ENCODE data around the gene CHRDL2.

The CHRDL2 gene

DNA sequence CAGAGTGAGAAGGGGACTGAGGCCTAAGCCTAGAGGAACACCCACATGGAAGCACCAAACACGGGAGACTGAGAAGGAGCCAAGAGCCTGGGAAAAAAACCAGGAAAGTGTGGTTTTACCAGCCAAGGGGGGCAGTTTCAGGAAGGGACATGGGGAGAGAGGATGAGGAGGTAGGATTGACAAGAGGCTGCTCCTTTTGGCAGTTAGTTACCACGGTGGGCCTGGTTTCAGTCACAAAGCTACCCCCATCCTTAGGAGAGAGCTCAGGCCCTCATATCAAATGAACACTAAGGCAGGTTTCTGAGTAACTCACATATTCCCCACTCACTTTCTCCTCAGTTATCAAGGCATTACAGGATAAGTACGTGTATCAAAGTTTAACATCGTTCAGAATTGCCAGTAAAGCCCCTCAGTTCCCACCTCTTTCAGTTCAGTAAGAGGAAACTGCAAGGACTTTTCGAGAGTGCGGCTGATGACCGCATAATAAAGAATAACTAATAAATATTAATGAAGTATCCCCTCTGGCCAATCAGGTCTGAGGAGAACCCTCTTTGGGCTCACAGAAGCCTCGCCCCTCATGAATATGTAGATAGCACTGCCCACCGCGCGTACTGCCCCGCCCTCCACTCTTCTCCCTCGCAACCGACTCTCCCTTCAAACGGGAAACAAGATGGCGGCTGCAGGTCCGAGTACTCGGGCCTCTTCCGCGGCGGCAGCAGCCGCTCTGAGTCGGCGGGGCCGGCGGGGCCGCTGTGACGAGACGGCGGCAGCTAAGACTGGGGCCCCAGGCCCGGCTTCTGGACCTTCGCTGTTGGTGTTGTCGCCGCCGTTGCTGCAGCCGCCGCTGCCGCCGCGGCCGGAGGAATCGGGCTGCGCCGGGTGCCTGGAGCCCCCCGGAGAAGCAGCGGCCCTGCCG is 17.2 kb upstream of the CHRDL2 start, which contains the start of gene RNF169:
Gene RNF169 (plus strand): TSS at position 639 of the 916 bp plus-strand sequence. CDS start 32 bp downstream, at position 671.
- peak; percentile 80 for DNase-seq (ENCODE audit: low read depth)

DNA sequence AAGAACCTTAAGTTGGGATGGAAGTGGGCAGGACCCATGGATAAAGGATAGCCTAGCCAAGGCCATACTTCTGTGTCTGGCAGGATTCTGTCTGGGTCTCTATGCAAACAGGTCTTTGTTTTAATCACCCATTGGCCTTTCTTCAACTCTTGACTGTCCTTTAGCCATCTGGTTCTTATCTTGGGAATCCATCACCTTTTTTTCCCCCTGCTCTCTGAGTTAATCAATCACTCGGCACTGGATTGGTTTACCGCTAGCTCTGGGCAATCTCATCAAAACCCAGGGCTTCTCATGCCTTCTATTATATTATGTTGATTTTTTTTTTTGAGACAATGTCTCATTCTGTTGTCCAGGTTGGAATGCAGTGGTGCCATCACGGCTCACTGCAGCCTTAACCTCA is 15.6 kb upstream of the CHRDL2 start:
- DNase-seq (ENCODE audit: low read depth) = no peak

DNA sequence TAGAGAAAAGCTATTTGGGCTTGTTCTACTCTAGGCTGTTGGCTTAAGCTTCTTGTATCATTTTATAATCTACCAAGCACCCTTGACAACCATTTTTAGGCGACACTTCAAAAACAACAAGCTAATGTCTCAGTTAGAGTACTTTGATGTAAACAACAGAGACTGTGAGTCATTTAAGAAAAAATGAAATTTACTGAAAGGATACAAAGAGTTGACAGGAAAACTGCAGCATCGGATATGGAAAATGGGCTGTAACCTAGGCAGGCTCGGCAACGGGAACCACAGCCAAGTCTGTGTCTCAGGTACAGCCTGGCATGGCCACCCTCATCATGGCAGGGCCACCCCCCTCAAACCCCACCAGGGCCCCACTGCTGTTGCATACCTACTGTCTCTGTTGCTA is 13.1 kb upstream of the CHRDL2 start:
- DNase-seq (ENCODE audit: low read depth) = no peak

DNA sequence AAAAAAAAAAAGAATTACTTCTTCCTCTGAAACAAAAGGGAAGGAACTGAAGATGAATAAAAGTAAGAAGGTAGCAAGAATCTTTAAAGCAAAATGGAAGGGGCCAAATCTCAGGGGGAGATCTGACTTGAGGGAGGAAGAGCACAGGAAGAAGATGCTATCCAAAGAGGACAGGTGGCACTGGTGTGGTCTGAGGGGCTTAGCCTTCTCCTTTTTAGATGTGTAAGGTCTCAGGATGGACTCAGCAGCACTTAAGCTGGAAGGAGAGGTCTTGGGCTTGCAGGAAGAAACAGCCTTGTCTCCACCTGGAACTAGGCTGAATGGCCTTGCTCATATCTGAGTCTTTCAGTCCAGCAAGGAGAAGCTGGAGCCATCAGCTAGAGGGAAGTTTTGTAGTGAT is 12.4 kb upstream of the CHRDL2 start:
- no peak for DNase-seq (ENCODE audit: low read depth)

DNA sequence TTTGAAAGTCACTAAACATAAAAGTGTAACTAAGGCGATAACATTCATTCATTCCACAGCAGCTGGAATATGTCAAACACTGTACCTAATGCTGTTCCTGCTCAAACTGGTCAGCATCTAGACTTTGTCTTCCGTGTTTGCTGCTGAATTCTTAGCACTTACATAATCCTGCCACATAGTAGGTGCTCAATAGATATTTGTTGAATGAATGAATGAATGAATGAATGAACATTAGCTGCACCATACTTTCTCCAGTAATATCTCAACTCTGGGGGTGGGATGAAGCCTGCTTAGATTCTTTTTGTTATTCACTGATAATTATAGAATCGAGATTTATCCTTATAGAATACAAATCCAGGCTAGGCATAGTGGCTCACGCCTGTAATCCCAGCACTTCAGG is 10.8 kb upstream of the CHRDL2 start:
- no peak for DNase-seq (ENCODE audit: low read depth)

DNA sequence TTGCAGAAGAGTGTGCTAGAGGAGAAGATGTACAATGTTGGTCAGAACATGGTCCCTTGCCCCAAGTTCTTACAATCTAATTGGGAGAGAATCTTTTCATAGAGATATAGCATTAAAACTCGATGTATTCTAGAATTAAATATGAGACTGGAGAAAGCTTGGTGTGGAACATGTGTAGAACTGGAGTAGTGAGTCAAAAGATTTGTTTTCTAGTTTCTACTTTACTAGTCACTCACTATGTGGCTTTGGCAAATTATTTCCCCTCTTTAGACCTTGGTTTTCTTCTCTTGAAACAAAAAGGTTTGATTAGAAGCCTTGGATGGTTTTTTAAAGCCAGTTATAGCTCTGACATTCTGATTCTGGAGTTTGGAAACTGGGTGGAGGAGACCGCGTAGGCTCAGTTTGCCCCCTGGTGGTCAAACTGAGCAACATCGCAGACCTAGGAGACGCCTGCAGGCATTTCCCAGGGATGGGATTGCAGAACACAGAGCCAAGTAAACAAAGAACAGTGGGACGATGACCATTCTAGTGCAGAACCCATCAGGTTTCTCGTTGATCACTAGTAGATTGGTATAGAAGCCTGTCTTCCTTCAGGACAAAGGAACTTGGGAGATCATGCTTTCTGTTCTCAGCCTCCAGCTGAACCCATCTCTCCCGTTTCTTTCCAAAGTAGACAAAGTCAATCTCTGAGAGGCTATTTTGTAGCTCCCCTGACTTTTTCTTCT is 8.5 kb upstream of the CHRDL2 start:
- no peak for DNase-seq (ENCODE audit: low read depth)

DNA sequence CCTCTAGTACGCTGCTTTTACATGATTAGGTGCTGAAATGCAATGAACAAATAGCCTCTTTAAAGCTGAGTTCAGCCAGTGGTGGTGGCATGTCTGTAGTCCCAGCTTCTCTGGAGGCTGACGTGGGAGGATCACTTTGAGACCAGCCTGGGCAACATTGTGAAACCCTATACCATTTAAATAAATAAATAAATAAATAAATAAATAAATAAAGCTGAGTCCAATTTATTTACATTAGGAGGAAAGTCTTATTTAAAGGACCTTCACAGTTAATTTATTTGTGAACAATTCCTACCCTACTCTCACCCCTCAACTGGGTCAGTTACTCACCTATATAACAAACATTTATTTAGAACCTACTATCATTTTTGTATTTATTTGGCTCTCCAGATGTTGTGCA is 4.8 kb upstream of the CHRDL2 start:
- DNase-seq (ENCODE audit: low read depth) = no peak

DNA sequence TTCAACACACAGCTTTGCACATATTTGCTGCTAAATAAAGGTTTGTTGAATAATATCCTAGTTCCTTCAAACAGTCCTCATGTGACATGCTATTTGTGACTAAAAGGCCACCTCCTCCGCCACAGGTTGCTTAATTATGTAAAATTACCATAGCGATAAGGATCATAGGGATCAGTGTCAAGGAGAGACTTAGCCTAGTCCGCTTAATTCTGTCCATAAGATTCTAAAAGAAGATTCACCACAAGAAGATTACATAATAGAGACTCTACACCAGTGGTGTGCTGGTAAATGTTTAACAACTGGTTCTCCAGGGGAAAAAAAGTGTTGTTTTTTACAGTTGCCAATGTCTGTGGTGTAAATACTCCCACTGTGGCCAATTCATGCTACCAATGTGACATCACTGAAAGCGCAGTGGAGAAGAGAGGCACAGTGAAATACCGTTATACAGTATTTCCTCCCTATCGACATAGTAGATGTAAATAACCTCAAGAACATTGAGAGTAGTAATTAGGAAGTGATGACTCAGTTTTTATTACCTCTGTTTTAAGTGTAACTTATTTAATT is 4.2 kb upstream of the CHRDL2 start:
- no peak for DNase-seq (ENCODE audit: low read depth)

DNA sequence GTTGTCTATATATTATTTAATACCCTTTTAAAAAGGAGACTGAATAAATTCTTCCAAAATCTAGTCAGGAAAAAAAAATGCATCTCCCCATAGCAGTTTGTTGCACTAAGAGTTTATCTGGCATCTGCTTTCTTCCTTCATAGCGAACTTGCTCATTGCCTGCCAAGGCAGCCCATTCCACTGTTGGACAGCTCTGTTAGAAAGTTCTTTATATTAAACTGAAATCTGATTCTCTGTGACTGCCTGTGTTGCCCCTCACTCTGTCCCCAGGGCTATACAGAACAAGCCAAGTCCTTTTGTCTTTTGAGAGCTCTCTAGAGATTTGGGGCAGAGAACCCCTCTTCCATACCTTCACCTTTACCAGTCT is 3.3 kb upstream of the CHRDL2 start:
- DNase-seq (ENCODE audit: low read depth) = no peak

DNA sequence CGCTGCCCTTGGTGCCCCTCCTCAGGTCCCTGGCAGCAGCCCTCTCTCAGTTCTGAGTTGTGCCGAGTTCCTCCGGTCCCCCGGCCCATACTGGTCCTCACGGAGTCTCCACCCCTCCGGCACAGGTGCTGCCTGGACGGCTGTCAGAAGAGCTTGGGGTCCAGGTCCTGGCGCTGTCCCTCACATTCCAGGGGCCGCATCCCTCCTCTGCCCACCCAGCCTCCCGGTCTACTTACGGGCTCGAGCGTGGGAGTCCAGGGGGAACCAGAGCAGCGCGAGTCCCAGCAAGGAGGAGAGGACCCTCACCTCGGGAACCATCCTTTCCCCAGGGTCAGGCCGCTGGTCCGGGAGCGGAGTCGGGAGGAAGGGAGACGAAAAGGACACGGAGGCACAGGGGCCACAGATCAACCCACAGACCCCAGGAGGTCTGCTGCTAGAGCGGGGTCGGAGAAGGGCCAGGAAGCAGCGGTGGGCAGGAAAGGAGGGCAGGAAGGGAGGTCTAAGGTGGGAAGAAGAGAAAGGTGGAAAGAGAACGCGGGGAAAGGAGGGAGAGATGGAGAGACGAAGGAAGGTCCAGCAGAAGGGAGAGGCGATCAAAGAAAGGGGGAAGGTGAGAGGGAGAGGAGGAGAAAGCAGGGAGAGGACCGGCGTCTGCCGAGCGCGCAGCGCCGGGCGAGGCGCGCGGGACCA is 510 bp downstream of the CHRDL2 start:
- DNase-seq (ENCODE audit: low read depth) = no peak

DNA sequence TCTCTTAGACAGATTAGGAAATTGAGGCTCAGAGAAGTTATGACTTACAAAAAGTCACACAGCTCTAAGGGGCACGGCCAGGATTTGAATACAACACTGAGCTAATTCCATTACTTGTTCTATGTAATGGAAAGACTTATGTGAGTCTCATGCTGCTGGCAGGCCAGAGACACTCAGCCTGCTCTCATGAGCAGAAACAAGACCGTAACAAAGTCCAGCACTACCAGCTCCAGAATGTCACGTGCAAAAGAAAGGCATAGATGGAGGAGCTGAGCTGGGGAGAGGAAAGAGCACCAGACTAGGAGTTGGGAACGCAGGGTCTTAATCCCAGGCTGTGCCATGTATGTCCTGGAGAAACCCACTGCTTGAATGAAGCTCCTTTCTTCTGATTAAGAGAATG is 1.8 kb downstream of the CHRDL2 start:
- DNase-seq (ENCODE audit: low read depth) = no peak

DNA sequence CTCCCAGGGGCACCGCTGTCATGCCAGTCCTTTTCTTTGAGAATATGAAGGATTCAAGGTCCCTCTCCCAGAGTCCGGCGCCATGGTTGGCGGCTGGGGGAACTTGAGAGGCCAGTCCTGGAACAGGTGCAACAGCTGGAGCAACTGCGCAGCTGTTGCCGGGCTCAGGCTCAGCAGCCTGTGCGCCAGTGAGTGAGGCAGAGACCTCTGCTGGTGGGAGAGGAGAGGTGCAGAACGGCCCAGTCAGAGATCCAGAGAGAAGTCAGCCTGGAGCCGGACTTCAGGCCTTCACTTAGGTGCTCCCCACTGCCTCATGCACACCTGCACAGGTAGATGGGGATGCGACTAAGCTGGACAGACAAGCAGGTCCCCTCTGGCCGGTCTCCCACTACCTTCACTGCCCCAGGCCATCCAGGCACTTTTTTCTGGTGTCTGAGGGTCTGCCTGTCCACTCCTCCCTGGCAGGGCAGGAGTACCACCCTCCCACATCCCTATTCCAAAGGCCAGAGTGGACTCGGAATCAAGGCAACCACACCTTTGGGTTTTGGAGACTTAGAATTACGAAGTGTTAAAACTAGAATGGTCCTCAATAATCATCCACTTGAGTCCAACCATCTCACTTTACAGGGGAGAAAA is 4.6 kb downstream of the CHRDL2 start:
- peak; percentile 35 for DNase-seq (ENCODE audit: low read depth)

DNA sequence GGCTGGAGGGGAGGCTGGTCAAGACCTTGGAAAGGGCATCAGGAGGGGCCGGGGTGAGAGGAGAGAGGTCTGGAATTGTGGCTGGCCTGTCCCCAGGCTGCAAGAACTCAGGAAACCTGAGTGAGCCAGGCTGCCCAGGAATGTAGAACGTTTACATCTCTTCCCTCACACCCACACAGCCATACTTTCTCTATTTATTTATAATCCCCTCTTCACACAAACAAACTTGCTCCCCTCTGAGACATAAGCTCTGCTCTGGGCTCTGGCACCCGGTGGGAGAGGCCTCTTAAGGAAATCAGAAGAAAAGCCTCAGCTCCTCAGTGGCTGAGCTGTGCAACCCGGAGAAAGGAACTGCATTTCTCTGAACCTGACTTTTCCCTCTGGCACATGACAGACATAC is 5.5 kb downstream of the CHRDL2 start:
- DNase-seq (ENCODE audit: low read depth) = no peak

DNA sequence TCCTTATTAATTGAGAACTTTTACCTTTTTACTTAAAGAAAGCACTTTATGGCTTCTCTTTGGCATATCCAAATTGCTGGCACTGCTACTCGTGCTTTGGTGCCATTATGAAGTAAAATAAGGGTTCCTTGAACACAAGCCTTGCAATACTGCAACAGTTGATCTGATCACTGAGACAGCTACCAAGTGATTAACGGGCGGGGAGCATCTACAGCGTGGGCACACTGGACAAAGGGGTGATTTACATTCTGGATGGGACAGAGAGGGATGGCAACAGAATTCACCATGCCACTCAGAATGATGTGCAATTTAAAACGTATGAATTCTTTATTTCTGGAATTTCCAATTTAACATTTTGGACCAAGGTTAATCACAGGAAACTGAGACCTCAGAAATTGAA is 7.7 kb downstream of the CHRDL2 start:
- DNase-seq (ENCODE audit: low read depth) = no peak

DNA sequence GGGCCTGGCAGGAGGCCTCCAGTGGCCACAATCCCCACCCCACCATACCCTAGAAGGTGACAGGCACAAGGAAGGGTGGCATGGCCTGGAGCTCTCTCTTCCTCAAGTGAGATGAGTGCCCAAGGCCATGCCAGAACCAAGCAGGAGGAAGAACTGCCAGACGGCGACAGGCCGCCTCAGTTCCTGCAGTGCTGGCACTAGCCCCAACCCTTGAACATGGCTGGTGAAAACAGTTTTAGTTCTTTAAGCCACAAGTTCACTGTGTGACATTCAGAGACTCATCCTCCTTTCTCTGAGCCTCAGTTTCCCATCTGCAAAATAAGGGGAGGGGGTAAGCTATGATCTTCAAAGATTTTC is 9.8 kb downstream of the CHRDL2 start:
- no peak for DNase-seq (ENCODE audit: low read depth)

DNA sequence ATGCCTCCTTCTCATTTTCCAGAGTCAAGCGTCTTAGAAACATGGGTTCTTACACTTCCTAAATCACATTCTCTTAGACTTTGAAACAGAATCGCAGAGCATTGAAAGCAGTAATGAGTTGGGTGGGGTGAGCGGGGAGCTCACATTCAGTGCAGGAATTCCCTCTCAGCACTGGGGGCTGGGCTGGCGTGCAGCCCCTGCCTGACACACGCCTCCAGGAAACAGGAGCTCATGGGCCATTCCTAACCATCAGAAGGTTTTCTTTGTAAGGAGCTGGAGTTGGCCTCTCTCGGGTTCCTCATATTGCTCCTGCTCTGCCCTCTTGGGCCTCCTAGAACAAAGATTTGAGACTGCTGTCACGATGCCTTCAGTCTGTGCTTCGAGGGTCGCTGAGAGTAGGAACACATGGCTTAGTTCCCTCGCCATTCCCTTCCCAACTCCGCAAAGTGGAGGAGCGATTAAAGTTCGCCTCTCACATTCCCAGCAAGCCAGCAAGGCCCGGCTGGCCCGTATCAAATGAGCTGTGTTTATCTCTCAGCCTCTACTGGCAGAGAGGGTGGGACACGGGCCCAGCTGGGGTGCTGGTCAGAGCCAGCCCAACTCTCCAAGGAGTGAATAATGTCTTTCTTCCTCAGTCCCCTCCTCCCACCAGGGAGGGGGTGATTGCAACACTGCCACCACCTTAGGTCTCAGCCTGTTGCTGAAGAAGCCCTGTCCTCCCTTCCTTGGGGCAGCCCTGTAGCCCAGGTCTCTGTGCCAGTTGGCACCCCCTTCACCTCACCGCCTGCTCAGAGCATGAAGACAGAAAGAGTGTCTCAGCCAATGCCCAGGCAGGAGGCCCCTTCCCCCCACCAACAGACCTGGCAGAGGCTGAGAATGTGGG is 10.4 kb downstream of the CHRDL2 start:
- no peak for DNase-seq (ENCODE audit: low read depth)

DNA sequence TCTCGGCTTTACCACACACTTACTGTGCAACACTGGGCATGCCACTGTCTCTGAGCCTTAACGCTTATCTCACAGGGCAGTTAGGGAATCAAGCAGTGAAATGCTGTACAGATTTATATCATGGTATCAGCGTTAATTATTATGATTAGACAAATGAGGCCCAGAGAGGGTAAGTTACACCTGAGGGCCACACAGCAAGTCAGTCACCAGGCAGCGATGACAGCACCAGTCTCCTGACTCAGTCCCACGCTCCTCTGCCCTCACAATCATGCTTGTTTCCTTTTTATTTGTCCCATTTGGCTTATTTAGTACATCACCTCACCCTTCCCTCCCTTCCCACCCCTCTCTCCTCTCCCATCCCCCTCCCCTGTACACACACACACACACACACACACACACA is 12.2 kb downstream of the CHRDL2 start:
- no peak for DNase-seq (ENCODE audit: low read depth)

DNA sequence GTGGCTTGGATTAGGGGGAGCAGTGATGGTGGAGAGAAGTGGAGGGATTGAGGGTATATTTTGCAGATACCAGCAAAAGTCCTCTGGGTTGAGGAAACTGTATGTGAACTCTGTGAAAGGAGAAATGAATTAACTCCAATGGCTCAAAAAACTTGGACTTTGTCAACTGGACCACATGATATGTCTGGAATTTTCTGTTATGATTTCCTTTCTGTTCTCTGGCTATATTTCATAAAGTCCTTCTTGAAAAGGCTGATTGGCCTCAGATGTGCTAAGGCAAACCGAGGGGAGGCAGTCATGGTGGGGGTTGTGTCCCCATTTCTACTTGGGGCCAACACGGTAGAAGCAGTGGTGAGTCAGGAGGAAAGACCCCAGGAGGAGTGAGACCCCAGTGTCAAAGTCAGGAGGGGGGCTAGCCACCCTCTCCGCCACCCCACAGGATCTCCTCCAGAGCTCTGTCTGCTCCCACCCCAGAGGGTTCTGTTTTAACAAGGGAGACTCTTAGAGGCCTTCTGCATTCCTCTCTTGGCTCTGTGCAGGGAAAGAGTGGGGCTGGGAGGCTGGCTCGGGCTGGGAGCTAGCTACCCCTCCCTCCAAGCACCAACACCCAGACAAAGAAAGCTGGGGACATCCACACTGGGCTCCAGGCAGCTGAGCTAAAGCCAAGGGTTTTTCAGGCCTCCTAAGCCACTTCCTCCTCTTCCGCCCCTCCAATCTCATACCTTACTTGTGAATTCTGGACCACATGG is 13.8 kb downstream of the CHRDL2 start:
- no peak for DNase-seq (ENCODE audit: low read depth)

DNA sequence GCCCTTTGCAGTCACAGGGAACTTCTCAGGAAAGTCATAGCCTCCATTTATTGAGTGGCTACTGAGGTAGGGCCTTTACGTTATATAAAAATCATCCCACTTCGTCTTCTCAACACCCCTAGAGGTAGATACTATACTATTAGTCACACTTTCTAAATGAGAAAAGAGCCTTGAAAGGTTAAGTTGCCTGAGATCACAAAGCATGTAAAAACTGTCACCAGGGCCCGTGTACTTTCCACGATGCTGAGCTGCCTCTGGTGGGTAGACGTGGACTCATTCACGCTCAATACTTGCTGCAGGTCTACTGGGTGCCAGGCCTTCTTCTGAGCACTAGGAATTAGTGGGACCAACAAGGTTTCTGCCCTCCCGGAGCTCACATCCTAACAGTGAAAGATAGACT is 16.3 kb downstream of the CHRDL2 start:
- no peak for DNase-seq (ENCODE audit: low read depth)

DNA sequence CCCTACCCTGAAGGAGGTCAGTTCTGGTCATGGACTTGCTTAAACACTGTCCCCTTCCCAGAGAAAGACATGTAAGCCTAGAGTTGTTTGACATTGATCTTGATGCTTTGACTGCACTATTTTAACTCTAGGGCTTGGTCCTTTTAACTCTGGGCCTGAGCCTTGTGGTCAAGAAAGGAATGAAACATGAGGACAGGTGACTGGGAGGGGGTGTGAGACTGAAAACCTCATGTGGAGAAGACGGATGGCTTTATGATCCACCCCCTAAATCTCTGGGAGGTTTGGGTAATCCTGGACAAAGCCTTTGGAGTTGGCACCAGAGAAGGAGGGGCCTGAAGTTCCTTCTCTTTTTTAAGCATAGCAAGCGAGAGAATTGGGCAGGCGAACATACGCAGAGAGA is 17.5 kb downstream of the CHRDL2 start:
- no peak for DNase-seq (ENCODE audit: low read depth)

Data from activated T-helper 1 cell treated with Interleukin-2 at 50 U/mL for 16 hours (primary cell).